Neural crest cell (in vitro differentiated cells): ENCODE data around the gene RAPGEF5. TPM values are rescaled to one million over a fixed set of nuclear protein-coding genes. Genes with fewer than 3 reads are reported as not detected.

Source experiments
- DNase-seq: peaks from one replicate; pipeline ENCODE4 v3.0.0; 2021; ENCODE audit warnings: low read depth, mixed read lengths, low spot score
- H3K27ac Mint-ChIP-seq: one replicate; pipeline ENCODE4 v1.8.0; 2021; ENCODE audit warnings: mild to moderate bottlenecking, mixed read lengths; ENCODE audit not compliant: unreplicated experiment
- H3K27me3 Mint-ChIP-seq: 2 replicates; pipeline ENCODE4 v1.8.0; 2021; ENCODE audit warnings: low read depth, mild to moderate bottlenecking, mixed read lengths
- H3K36me3 Mint-ChIP-seq: 2 replicates; pipeline ENCODE4 v1.8.0; 2021; ENCODE audit warnings: low read depth, mild to moderate bottlenecking, mixed read lengths
- H3K4me1 Mint-ChIP-seq: 2 replicates; pipeline ENCODE4 v1.8.0; 2021; ENCODE audit warnings: mixed read lengths
- H3K4me3 Mint-ChIP-seq: one replicate; pipeline ENCODE4 v1.8.0; 2021; ENCODE audit warnings: mild to moderate bottlenecking, mixed read lengths
- H3K9me3 Mint-ChIP-seq: 2 replicates; pipeline ENCODE4 v1.8.0; 2021; ENCODE audit warnings: mixed read lengths
- total RNA-seq: library from RNA; stranded (reverse); gene quantifications from 2 replicates; pipeline ENCODE4 v1.2.1, GENCODE V29; 2021
- TF ChIP-seq, protein P1 (sequence below): fragments of 200-600 bp; sonication (generic); conservative IDR thresholded peaks from 2 replicates; pipeline ENCODE4 v1.5.0; 2021; ENCODE audit warnings: antibody characterized with exemption, mild to moderate bottlenecking

Gene RAPGEF5
- total RNA-seq, 1 donor from 2014 or later: 6.0 TPM

DNA sequence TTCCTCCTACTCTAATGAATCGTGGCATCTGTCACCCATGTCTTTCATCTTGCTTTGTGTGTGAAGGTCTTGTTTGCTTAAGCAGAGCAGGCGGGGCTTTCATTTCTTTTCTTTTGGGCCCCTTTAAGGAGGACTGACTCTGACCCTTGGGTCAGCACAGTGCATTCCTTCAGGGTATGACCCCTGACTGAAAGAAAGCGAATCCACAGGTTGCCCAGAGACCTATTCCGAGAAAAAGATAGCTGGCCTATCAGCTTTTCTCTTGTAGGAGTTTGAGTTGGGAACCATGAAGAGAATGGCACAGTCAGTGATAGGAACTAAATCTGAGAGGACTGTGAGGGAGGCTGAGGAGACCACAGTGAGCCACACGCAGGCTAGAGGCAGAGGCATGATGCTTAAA lies 218.1 kb downstream of the RAPGEF5 start:
- Mint-ChIP-seq H3K27ac (peak overlapping the region; percentile 77), H3K27me3 (no peaks in the 10 kb centered on the region), H3K36me3 (peaks cover 9% of the 10 kb centered on the region), H3K4me3 (peak overlapping the region; percentile 38), H3K9me3 (peaks cover 5% of the 10 kb centered on the region), H3K4me1 (peaks cover 63% of the 10 kb centered on the region)
- no peak for DNase-seq
- TF ChIP-seq, protein P1, sequence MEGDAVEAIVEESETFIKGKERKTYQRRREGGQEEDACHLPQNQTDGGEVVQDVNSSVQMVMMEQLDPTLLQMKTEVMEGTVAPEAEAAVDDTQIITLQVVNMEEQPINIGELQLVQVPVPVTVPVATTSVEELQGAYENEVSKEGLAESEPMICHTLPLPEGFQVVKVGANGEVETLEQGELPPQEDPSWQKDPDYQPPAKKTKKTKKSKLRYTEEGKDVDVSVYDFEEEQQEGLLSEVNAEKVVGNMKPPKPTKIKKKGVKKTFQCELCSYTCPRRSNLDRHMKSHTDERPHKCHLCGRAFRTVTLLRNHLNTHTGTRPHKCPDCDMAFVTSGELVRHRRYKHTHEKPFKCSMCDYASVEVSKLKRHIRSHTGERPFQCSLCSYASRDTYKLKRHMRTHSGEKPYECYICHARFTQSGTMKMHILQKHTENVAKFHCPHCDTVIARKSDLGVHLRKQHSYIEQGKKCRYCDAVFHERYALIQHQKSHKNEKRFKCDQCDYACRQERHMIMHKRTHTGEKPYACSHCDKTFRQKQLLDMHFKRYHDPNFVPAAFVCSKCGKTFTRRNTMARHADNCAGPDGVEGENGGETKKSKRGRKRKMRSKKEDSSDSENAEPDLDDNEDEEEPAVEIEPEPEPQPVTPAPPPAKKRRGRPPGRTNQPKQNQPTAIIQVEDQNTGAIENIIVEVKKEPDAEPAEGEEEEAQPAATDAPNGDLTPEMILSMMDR: no peak

DNA sequence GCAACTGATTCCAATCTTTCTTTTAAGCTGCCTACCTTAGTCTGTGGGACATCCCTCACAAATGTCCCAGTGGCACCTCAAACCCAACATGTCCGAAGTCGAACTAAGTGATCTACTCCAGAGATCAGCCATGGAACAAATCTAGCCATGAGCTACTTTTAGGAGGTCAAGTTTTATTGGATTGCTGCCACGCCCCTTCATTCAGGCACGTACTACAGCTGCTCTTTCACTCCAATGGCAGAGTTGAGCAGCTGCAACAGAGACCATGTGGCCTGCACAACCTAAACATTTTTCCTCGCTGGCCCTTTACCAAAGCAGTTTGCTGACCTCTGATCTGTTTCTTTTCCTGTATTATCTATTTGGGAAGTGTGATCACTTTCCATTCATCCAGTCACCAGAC lies 218.8 kb downstream of the RAPGEF5 start:
- no peak for DNase-seq
- H3K4me3 Mint-ChIP-seq: no peak overlapping the region
- peaks cover 55% of the 10 kb centered on the region for H3K4me1 Mint-ChIP-seq
- peaks cover 10% of the 10 kb centered on the region for H3K36me3 Mint-ChIP-seq
- H3K27me3 Mint-ChIP-seq: no peaks in the 10 kb centered on the region
- H3K9me3 Mint-ChIP-seq: peaks cover 5% of the 10 kb centered on the region
- TF ChIP-seq, protein P1: no peak
- H3K27ac Mint-ChIP-seq: peak overlapping the region; percentile 59

DNA sequence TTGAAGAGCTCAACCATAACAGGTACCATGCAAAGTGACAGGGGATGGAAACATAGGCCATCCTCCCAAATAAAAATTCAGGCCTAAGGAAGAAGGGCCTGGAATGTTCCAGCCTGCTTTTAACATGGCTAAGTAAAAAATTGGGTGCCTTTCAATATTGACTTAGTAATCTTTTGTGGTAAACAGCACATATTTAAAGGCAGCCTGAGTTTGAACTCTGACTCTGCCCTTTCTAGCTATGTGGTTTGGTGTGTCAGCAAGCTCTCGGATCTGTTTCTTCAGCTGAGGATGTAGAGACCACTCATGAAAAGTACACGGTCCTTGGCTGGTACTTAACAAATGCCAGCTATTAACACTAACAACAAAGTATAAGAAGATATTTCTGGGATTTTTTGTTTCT lies 219.5 kb downstream of the RAPGEF5 start:
- TF ChIP-seq, protein P1: no peak
- no peak for DNase-seq
- H3K27me3 Mint-ChIP-seq: no peaks in the 10 kb centered on the region
- H3K4me3 Mint-ChIP-seq: no peak overlapping the region
- H3K36me3 Mint-ChIP-seq: peaks cover 11% of the 10 kb centered on the region
- H3K4me1 Mint-ChIP-seq: peaks cover 51% of the 10 kb centered on the region
- no peak overlapping the region for H3K27ac Mint-ChIP-seq
- H3K9me3 Mint-ChIP-seq: peaks cover 5% of the 10 kb centered on the region

DNA sequence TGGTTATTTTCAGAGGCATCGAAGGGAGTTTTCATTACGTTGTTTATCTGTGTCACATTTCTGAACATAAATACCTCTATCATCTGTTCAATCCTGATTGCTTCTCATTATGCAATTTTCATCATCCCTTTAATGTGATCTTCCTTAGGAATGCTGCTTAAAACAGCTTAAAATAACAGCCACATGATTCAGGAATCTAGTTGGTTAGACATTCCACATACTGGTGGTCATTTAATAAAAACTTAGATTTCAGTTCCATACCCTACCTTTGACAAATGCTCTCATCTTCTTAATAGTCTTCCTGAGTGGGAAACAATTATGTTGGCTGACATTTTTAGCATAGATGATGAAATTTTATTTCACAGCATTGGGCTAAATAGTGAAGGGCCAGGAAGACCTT lies 219.9 kb downstream of the RAPGEF5 start:
- no peaks in the 10 kb centered on the region for H3K27me3 Mint-ChIP-seq

DNA sequence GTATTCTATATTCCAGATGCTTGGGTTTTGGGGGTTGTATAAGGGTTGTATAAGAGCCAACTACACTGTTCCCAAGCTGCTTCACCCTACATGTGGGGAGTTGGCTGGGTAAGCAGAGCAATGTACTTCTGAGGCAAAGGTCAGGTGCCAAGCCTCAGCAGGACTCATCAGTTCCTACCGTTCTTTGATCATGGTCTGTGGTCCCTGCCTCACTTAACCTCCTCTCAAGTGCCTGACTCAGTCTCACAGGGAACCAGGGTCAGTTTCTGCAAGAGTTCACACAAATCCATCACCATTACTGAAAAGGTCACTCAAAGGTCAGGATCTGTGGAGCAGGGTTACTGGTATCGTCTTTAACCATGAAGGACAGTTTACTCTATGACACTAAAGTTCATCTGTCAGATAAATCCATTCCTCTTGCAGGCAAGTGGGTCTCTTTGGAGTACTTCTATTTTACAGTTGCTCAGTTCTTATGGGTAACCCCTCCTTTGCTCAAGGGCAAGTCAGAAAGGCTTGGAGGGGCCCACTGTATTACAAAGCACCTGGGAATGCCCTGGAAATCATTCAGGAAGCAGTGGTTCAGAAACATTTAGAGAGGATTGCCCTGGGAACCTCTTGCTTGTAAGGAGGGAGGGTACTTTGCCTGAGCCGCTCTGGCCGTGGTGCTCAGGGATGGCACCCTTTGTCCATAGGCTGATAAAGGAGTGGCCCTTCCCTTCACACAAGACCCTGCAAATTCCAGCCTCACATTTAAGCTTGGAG lies 227.0 kb downstream of the RAPGEF5 start:
- no peak overlapping the region for H3K27ac Mint-ChIP-seq
- no peaks in the 10 kb centered on the region for H3K9me3 Mint-ChIP-seq
- no peaks in the 10 kb centered on the region for H3K27me3 Mint-ChIP-seq
- H3K36me3 Mint-ChIP-seq: peaks cover 10% of the 10 kb centered on the region
- TF ChIP-seq, protein P1: no peak
- H3K4me1 Mint-ChIP-seq: peaks cover 22% of the 10 kb centered on the region
- H3K4me3 Mint-ChIP-seq: no peak overlapping the region
- no peak for DNase-seq

More for the DNA sequence above, 219.9 kb downstream of the RAPGEF5 start:
- Mint-ChIP-seq H3K4me1 (peaks cover 48% of the 10 kb centered on the region), H3K4me3 (no peak overlapping the region), H3K27ac (no peak overlapping the region), H3K9me3 (peaks cover 5% of the 10 kb centered on the region), H3K36me3 (peaks cover 11% of the 10 kb centered on the region)
- DNase-seq: no peak
- TF ChIP-seq, protein P1: no peak
